Measurements from ENCODE around the gene RABGAP1.

Gene RABGAP1

DNA sequence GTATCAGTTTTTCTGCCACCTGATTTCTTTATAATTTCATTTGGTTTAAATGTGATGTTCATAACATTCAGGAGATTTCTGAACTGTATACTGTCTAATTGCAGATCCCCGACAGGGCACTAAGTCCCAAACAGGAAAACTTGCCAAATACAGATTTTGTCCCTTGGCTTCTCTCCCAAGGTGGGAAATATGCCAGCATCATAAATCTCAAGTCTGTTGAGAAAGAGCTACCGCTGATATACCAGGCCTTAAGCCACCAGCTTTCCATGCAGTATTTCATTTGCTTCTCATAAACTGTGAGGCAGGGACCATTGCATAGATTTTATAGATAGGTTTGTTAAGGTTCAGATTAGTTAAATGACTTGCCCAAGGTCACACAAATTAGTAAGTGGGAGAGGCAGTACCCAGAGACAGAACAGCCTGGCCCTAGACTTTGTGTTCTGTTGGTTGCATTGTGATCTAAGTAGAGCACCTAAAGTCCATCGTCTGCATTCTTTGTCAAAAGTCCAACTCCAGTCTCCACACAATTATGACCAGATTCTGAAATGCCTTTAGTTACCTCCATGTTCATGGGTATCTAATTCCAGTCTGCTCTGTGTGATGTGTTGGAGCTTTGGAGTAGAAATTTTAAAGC lies 108.9 kb downstream of the RABGAP1 start (continued):
- TF ChIP-seq IKZF3 (tag by site-specific recombination; IDR thresholded peaks at IDR 0.05) (peak; percentile 64; the same call in 1 of the 2 replicates), ZBTB20 (tag by site-specific recombination; IDR thresholded peaks at IDR 0.05) (peak; percentile 23; the same call in 1 of the 2 replicates), ZFP3 (tag by site-specific recombination; IDR thresholded peaks at IDR 0.05; ENCODE audit: low read depth) (no peak)

DNA sequence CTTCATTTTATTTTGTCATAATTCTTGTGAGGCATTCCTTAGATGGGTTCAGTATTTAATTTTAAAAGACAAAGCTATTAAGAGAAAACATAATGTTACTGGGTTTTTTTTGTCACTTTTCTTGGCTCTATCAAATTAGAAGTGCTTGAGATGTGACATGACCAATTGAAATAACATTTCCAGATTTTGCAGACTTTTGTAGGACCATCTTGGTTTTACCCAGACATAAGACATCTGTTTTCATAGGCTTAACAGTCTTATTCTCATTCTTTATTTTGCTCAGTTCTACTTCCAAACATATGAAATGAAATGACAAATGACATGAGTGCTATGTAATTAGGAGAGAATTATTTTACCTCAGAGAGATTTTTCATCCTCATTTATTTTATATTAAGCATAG lies 112.2 kb downstream of the RABGAP1 start:
- no peaks in the 10 kb centered on the region for H3K4me1 ChIP-seq (ENCODE audit: control insufficient read depth, insufficient read depth, low read length)
- peaks cover 0 to 19% of the 10 kb centered on the region in 2 experiments; a peak in 1 of 3 replicates for H3K36me3 ChIP-seq (ENCODE audit: control insufficient read depth in 2 of 2, insufficient read depth in 1 of 2, low read length in 2 of 2)
- ChIA-PET POLR2A (no interaction called here), CTCF (interaction anchor here (0.9 kb wide), 1 partner anchor 301 kb away, joined by 6 read pairs; no protein-coding TSS in a partner anchor)
- no peaks in the 10 kb centered on the region for H3K9me3 ChIP-seq (ENCODE audit: control insufficient read depth, insufficient read depth, low read depth, low read length)
- TF ChIP-seq SALL2 (tag by site-specific recombination; IDR thresholded peaks at IDR 0.05; ENCODE audit: borderline replicate concordance) = no peak
- no peak for TF ChIP-seq ZNF335 (tag by site-specific recombination; conservative IDR thresholded peaks at IDR 0.05)
- no peak for TF ChIP-seq ZNF155 (tag by site-specific recombination; IDR thresholded peaks at IDR 0.05)
- no peak for TF ChIP-seq ZBTB20 (tag by site-specific recombination; IDR thresholded peaks at IDR 0.05)
- no peak for TF ChIP-seq MEIS1 (CRISPR knock-in tag; IDR thresholded peaks at IDR 0.05; ENCODE audit: borderline replicate concordance)
- TF ChIP-seq ZNF548 (tag by site-specific recombination; IDR thresholded peaks at IDR 0.05) = no peak
- TF ChIP-seq, protein P1, sequence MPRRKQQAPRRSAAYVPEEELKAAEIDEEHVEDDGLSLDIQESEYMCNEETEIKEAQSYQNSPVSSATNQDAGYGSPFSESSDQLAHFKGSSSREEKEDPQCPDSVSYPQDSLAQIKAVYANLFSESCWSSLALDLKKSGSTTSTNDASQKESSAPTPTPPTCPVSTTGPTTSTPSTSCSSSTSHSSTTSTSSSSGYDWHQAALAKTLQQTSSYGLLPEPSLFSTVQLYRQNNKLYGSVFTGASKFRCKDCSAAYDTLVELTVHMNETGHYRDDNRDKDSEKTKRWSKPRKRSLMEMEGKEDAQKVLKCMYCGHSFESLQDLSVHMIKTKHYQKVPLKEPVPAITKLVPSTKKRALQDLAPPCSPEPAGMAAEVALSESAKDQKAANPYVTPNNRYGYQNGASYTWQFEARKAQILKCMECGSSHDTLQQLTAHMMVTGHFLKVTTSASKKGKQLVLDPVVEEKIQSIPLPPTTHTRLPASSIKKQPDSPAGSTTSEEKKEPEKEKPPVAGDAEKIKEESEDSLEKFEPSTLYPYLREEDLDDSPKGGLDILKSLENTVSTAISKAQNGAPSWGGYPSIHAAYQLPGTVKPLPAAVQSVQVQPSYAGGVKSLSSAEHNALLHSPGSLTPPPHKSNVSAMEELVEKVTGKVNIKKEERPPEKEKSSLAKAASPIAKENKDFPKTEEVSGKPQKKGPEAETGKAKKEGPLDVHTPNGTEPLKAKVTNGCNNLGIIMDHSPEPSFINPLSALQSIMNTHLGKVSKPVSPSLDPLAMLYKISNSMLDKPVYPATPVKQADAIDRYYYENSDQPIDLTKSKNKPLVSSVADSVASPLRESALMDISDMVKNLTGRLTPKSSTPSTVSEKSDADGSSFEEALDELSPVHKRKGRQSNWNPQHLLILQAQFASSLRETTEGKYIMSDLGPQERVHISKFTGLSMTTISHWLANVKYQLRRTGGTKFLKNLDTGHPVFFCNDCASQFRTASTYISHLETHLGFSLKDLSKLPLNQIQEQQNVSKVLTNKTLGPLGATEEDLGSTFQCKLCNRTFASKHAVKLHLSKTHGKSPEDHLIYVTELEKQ (tag by site-specific recombination; IDR thresholded peaks at IDR 0.05; ENCODE audit: borderline replicate concordance) = no peak
- no peak for TF ChIP-seq KLF7 (tag by site-specific recombination; IDR thresholded peaks at IDR 0.05; ENCODE audit: borderline replicate concordance)
- no peak for TF ChIP-seq KLF8 (tag by site-specific recombination; IDR thresholded peaks at IDR 0.05)
- no peak for TF ChIP-seq SETDB1 (IDR thresholded peaks at IDR 0.05; ENCODE audit: insufficient read length, low read length)
- TF ChIP-seq, protein P2, sequence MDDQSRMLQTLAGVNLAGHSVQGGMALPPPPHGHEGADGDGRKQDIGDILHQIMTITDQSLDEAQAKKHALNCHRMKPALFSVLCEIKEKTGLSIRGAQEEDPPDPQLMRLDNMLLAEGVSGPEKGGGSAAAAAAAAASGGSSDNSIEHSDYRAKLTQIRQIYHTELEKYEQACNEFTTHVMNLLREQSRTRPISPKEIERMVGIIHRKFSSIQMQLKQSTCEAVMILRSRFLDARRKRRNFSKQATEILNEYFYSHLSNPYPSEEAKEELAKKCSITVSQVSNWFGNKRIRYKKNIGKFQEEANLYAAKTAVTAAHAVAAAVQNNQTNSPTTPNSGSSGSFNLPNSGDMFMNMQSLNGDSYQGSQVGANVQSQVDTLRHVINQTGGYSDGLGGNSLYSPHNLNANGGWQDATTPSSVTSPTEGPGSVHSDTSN (CRISPR knock-in tag; IDR thresholded peaks at IDR 0.05) = no peak
- no peak for TF ChIP-seq SCRT2 (tag by site-specific recombination; IDR thresholded peaks at IDR 0.05)
- no peak for TF ChIP-seq ZNF140 (tag by site-specific recombination; IDR thresholded peaks at IDR 0.05)
- TF ChIP-seq, protein P3, sequence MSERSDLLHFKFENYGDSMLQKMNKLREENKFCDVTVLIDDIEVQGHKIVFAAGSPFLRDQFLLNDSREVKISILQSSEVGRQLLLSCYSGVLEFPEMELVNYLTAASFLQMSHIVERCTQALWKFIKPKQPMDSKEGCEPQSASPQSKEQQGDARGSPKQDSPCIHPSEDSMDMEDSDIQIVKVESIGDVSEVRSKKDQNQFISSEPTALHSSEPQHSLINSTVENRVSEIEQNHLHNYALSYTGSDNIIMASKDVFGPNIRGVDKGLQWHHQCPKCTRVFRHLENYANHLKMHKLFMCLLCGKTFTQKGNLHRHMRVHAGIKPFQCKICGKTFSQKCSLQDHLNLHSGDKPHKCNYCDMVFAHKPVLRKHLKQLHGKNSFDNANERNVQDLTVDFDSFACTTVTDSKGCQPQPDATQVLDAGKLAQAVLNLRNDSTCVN (tag by site-specific recombination; optimal IDR thresholded peaks at IDR 0.05) = no peak
- no peak for TF ChIP-seq KLF10 (tag by site-specific recombination; IDR thresholded peaks at IDR 0.05)
- no peak for TF ChIP-seq ZNF132 (tag by site-specific recombination; IDR thresholded peaks at IDR 0.05; ENCODE audit: borderline replicate concordance)
- H3K4me3 ChIP-seq (ENCODE audit: low read depth, low read length) = no peak overlapping the region
- no peak overlapping the region for H3K27ac ChIP-seq (ENCODE audit: extremely low read depth, low read depth, low read length)

DNA sequence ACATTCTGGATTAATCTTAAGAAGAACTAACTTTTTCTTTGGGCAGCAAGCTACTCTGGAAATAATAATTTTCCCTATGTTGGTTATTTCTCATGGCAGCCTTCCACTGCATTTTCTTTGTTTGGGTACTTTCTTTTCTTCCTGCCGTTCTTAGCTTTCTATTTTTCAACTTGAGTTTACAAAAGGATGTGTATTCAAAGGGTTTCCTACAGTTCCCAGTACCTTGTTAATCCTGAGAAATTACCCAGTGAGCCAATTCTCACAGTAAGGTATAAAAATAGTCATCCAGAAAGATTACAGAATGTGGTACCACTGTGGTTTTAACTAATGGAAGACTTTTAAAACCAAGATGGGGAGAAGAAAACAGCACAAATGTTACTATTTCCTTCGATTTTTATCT lies 112.9 kb downstream of the RABGAP1 start:
- CTCF ChIA-PET = no interaction called here
- Histone ChIP-seq H3K27ac (ENCODE audit: extremely low read depth, low read depth, low read length) (no peak overlapping the region), H3K9me3 (ENCODE audit: control insufficient read depth, insufficient read depth, low read depth, low read length) (no peaks in the 10 kb centered on the region), H3K4me3 (ENCODE audit: low read depth, low read length) (no peak overlapping the region), H3K36me3 (ENCODE audit: control insufficient read depth in 2 of 2, insufficient read depth in 1 of 2, low read length in 2 of 2) (peaks cover 0 to 17% of the 10 kb centered on the region in 2 experiments; a peak in 1 of 3 replicates), H3K4me1 (ENCODE audit: control insufficient read depth, insufficient read depth, low read length) (no peaks in the 10 kb centered on the region)
- TF ChIP-seq ZNF626 (tag by site-specific recombination; IDR thresholded peaks at IDR 0.05) = no peak
- TF ChIP-seq GLI4 (tag by site-specific recombination; IDR thresholded peaks at IDR 0.05) = no peak
- no peak for TF ChIP-seq ZNF292 (tag by site-specific recombination; IDR thresholded peaks at IDR 0.05; ENCODE audit: borderline replicate concordance, low read depth)
- POLR2A ChIA-PET = no interaction called here

All from HEK293 (cell line).